CD4-positive, alpha-beta T cell treated with Interleukin-17A for 1 hour (primary cell): ENCODE results near the gene POU6F1.
"Not testable (repeated sequence)": the region's sequence is repeated elsewhere in the genome, so short reads cannot be mapped to it uniquely, and the experiment has no call there.

Experiments used
- DNase-seq: peaks from one replicate; pipeline ENCODE4 v3.0.0-alpha.2; 2020

POU6F1 gene

DNA sequence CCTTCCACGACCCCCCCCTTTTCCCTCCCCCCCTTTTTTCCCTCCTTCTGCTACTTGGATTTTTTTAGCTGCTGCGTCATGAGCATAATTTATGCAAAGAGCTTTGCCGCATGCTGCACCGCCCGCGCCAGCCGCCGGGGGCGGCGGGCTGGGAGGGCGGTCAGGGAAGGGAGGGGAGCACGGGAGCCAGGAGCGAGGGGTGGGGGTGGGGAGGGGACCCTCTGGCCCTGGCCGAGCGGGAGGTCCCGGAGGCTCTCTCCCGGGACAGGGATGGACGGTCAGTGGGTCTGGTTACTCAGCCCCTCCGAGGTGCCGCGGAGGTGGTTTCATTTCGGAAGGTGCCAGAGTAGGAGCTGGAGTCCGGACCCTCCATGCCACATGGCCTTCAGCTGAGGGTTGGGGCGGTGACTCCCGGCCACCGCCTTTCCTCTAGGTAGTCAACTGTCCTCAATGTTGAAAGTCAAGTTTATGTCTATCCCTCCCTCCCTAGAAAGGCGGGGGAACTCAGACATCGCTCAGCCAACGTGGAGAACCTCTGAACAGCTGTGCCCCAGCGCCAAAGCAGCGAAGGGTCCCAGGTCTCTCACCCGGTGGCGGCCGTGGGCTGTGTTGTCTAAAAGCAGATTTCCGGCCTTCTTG is at the start of gene POU6F1:
Gene POU6F1, minus strand, starts transcription at position 95 of the 639 bp plus-strand sequence. CDS start 11,226 bp downstream, outside the sequence.
- peak; percentile 84 for DNase-seq

- peak; percentile 62 for DNase-seq
These were observed 47.2 kb upstream of the POU6F1 start for GRCh38 chr12:51265024-51265423.

DNA sequence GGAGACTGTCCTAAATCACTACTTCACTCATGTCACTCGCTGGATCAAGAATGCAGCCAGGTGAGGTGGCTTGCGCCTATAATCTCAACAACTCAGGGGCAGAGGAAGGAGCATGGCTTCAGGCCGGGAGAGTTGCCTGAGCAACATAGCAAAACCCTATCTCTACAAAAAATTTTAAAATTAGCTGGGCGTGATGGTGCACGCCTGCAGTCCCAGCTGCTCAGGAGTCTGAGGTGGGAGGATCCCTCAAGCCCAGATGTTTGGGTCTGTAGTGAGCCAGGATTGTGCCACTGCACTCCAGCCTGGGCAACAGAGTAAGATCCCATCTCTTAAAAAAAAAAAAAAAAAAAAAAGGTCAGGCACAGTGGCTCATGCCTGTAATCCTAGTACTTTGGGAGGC is 46.4 kb upstream of the POU6F1 start:
- DNase-seq = no peak

GRCh38 chr12:51263341-51263740 is 45.5 kb upstream of the POU6F1 start:
- DNase-seq = no peak

- peak; percentile 52 for DNase-seq
These were observed 44.9 kb upstream of the POU6F1 start for GRCh38 chr12:51262758-51263177.

GRCh38 chr12:51259600-51259999 is 41.7 kb upstream of the POU6F1 start:
- DNase-seq = not testable (repeated sequence)

DNA sequence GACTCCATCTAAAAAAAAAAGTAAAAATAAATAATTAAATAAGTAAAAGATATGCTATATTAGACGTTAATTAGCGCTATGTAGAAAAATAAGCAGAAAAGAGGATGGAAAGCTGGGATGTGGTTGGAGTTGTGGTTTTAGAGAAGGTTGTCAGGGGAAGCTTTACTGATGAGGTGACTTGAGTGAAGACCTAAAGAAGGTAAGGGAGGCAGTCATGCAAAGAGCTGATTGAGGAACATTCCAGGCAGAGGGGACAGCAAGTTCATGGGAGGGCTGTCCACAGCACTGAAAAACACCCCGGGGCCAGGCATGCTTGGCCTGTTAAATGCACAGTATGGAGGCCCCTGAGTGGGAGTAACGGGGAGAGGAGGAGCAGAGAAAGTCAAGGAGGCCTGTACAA is 36.7 kb upstream of the POU6F1 start:
- no peak for DNase-seq

- DNase-seq = no peak
These were observed 35.4 kb upstream of the POU6F1 start for GRCh38 chr12:51253276-51253675.

- no peak for DNase-seq
These were observed 29.8 kb upstream of the POU6F1 start for GRCh38 chr12:51247523-51248206.

DNA sequence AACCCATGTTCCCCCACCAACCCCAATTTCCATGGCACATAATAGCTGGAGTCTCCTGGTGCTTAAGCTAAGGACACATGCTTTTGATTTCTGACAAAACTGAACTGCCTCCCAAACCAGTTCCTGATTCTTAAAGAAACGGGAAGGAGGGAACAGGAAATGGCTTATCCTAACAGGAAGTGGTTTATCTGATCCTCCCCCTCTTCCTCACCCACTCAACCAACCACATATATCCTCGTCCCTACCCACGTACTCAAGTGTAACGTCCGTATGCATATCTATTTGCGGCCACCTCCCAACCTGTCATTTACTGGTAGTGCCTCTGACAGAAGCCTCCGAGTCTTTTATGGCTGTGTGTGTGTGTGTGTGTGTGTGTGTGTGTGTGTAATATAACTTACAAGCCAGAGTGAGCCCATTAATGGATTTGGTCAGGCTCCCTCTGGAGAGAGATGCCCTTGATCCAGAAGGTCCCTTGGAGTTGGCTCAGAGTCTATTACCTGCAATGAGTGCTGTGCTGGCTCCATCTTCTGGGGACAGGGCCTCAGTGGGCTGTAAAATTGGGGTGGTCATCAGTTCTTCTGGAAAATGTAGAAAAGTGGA is 28.5 kb upstream of the POU6F1 start:
- peak; percentile 68 for DNase-seq

GRCh38 chr12:51245476-51246253 is 27.8 kb upstream of the POU6F1 start:
- DNase-seq = no peak

- no peak for DNase-seq
These were observed 26.4 kb upstream of the POU6F1 start for GRCh38 chr12:51244269-51244668.

DNA sequence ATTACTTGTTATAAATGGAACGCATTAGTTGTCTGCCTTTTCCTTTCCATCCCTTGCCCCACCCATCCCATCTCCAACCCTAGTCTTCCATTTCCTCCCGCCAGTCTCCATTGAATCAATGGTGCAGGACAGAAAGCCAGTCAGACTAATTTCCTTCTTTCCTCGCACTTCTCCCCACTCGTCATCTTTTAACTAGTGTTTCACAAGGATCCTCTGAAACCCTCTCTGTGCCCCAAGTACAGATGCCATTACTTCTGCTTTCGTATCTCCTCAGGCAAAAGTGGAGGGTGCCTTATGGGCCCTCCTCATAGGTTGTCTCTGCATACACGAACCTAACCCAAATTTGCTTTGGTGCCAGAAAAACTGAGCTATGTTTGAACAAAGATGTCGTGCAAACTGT is 25.0 kb upstream of the POU6F1 start:
- no peak for DNase-seq

- no peak for DNase-seq
These were observed 24.3 kb upstream of the POU6F1 start for GRCh38 chr12:51242120-51242519.

GRCh38 chr12:51240971-51241370 is 23.1 kb upstream of the POU6F1 start:
- no peak for DNase-seq

GRCh38 chr12:51238510-51239334 is 20.9 kb upstream of the POU6F1 start, which contains the start of gene DAZAP2:
Gene DAZAP2 (plus strand): TSS chr12:51238826. CDS start chr12:51238908, 82 bp downstream.
- peak; percentile 96 for DNase-seq

- no peak for DNase-seq
These were observed 20.2 kb upstream of the POU6F1 start for GRCh38 chr12:51238037-51238509.

DNA sequence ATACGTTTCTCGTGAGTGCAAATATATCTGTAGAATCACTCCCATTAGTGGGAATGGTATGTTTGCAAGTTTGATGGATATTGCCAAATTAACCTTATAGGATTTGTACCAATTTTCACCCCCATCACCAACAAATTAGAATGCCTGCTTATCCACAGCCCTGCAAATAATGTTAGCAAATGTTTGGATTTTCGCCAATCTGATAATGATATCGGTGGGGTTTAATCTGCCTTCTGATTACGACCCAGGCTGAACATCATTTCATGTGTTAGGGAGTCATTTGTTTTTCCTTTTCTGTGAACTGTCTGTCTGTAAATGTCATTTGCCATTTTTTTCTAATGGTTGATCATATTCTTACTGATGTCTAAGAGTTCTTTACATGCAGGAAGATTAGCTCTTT is 16.7 kb upstream of the POU6F1 start:
- DNase-seq = no peak

DNA sequence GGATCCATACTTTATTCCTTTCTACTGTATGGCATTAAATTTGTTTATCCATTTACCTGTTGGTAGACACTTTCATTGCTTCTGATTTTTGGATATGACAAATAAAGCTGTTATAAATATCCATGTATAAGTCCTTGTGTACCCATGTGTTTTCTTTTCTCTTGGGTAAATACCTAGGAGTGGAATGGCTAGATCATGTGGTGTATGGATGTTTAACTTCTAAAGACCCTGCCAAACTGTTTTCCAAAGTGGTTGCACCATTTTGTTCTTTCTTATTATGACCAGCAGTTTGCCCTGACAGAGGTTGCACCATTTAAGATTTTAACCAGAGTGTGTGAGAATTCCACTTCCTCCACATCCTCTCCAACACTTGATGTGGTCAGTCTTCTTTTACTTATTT is 14.8 kb upstream of the POU6F1 start:
- DNase-seq = no peak

DNA sequence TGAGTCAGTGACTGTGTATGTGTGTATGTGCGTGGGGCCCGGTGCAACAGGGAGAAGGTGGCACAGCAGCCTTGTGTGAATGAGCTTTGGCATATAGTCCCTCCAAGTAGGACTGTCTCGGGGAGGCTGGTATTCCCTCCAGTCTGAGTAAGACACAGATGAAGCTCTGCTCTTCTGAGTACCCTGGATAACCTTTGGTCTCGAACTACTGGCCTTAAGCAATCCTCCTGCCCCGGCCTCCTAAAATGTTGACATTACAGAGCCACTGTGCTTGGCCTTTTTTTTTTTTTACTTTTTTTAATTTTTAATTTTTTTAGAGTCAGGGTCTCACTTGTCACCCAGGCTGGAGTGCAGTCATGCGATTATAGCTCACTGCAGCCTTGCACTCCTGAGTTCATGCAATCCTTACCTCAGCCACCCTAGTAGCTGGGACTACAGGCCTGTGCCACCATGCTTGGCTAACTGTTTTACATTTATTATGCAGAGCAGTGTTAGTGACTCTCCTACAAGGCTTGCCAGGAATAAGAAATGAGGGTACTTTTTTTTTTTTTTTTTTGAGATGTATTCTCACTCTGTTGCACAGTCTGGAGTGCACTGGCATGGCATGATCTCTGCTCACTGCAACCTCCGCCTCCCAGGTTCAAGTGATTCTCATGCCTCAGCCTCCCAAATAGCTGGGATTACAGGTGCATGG is 11.4 kb upstream of the POU6F1 start:
- no peak for DNase-seq

GRCh38 chr12:51227962-51228361 is 10.1 kb upstream of the POU6F1 start:
- DNase-seq = no peak

DNA sequence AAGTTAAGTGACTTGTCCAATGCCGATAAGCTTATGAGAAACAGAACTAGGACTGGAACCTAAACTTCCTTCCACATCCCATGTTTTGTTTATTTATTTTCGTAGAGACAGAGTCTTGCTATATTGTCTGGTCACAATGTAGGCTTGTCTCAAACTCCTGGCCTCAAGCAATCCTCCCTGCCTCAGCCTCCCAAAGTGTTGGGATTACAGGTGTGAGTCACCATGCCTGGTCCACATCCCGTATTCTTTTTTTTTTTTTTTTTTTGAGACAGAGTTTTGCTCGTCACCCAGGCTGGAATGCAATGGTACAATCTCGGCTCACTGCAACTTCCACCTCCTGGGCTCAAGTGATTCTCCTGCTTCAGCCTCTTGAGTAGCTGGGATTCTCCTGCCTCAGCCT is 9.2 kb upstream of the POU6F1 start:
- not testable (repeated sequence) for DNase-seq
